GM21737 (cell line): ENCODE measurements around the gene PRSS33.

Experiments used
- ATAC-seq: cut with Tn5 transposase; IDR thresholded peaks from one replicate; pipeline ENCODE4 v1.9.1; 2021; ENCODE audit warnings: mild to moderate bottlenecking, moderate library complexity; ENCODE audit not compliant: unreplicated experiment

PRSS33 gene

DNA sequence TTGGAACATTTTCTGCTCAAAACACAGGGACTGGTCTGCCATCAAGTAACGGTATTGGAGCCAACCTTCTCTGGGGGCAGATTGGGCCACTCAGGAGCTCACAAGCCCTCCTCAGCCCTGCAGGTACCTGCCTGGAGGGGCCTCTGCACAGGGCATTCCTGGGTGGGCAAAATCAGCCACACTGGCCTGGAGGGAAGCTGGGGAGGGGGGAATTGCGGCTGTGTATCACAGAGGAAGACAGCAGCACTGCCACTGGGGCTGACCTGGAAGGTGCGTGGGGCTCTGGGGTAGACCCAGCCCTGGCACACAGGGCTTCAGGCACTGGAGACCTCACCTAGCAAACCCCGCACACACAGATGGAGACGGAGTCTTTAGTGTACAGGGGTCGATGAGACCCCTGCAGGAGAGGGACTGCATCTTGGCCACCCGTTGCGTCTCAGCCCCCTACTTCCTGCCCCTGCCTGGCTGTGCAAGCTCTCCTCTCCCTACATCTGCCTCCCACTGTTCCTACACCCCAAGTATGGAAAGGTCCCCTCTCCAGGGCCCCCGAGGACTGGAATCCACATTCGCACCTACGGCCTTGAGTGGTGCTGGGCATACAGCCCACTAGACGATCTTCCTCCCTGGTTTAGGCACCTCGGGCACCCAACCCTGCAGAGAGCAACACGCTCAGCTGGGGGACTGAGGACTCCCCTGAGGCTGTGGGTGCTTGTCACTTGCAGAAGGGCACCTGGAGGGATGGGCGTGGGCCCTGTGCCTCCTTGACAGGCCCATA is 42.1 kb downstream of the PRSS33 start:
- ATAC-seq, result no peak

DNA sequence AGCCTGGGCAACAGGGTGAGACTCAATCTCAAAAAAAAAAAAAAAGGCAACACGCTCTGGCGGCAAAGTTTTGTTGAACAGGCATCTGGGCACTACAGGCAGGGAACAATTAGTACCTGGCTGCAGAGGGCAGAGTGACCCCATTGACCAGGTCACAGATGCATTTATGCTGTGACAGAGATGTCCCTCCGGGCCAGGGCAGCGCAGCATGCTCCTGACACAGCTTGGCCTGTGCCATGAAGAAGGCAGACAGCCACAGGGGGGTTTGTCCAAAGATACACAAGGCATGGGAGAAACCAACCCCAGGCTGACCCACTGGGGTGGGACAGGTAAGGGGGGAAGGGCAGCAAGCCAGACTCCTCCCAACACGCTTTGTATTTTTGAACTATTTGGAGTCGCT is 42.6 kb downstream of the PRSS33 start:
- no peak for ATAC-seq

DNA sequence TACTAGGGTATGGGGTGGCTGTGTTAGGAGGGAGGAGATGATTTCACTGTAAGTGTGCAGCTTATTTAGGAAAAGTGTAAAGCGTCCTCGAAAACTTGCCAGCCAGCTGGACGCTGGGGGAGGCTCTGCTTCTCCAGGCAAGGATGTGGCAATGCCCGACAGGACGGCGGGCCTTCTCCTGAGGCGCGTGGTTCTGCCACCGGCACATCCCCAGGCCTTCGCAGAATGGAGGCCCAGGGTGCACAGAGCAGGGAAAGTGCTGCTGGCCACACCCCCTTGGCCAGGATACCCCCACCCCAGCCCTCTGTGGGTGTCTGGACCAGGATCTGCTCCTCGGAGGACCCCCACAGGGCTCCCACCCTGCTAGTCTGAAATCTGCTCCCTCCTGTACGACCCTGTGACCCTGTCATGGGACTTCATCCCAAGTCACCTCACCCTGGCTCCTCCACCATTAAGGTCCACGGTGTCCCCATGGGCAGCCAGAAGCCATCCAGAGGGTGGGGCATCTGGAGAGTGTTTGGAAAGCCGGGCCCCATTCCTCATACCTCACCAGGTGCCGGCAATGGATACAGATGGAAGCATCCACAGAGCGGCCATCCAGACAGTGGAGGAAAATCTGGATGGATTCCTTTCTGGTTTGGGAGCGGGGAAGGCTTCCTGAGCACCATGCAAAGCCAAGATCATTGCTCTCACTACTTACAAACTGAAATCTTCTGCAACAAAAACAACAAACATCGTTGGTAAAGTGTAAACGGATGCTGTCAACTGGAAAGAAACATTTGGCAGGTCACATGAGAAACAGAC is 44.2 kb downstream of the PRSS33 start:
- no peak for ATAC-seq

DNA sequence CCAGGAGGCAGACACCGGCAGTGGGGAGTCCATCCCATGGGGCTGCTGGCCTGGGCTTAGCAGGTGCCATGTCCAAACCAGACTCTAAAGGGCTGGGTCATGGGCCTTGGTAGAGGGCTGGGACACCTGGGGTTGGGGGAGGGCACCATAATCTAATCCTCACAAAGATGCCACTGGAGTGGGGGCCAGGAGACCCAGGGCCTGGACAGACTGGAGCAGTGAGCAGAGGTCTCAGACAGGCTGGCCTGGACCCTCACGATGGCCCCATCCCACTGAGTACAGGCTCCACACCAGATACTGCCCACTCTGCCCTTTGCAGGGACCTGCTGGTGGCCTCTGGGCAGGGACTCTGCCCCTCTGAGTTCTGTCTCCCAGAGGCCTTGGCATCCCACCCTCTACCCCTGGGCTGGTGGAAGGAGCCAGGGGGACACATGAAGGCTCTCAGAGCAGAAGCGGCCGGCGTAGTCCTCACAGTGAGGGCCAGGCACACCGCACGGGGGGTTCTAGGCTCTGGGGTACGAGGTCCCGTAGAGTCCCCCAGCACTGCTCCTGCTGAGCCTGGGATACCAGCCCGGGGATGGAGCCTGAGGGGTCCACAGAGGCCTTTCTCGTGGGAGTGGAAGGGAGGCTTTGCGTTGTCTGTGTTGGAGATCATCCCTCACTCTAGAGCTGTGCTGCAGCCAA is 44.9 kb downstream of the PRSS33 start:
- ATAC-seq, result no peak

DNA sequence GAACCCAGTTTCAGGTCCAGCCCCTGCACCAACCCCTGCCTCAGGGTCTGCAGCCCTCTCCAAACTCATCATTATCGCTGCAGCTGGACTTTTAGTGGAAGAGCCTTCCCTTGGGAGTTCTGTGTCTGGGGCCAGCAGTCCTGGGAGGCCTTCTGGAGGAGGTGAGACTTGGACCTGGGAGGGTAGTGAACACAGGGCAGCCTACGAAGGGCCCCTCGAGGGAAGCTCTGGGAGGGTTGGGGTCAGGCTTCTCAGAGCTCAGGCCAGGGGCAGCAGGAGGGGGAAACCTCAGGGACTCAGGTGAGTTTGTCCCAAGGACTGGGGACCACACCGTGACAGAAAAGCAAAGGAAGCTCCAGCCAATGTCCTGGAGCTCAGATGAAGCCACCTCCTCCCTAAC is 46.2 kb downstream of the PRSS33 start:
- no peak for ATAC-seq

DNA sequence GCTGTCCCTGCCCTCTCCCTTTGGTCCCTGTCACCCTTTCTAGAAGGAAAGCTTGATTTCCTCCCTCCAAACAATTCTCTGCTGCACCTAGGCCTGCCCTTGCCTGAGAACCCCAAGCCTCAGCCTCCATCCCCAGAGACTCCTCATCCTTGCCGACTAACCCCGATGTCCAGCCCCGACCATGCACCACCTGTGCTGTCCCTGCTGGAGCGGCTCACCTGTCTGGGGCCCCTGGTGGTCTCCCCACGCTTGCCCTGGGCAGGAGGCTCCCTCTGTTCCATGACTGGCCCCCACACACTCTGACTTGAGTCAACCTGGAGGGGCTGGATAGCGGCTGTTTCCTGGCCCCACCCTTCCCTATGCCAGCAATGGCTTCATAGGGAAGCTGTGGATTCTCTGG is 46.9 kb downstream of the PRSS33 start:
- no peak for ATAC-seq

DNA sequence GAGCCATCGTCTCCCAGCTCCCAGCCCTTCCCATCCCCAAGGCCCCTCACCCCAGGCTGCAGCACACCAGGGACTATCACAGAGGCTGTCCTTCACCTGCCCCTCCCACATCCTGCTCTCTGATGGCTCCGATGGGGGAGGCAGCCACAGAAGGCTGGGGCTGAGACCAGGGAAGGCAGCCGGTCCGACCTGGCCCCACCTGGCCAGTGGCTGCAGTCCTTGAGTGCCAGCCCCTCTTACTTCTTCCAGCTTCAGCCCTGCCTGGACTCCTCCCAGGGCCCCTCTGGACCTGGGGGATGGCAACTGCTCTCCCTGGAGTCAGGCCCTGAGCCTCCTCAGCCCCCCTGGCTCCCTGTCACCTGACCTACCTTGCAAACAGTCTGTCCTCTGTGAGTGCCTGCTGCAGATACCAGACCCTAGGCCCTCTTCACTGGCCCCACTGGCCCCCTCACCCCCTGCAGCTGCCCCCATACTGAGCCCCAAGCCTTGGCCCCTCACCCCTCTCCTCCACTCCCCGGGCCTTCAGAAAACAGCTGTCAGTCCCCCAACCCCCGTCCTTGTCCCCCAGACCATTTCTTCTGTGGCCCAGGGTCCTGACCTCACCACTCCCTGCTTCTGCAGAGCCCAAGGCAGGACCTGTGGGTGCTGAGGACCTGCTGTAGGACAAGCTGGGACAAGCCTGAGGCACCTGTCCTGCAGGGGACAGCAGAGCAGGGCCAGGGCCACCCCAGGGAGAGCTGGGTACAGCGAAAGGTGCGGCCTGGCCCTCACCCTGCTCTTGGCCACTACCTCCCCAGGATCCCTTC is 47.5 kb downstream of the PRSS33 start:
- no peak for ATAC-seq

DNA sequence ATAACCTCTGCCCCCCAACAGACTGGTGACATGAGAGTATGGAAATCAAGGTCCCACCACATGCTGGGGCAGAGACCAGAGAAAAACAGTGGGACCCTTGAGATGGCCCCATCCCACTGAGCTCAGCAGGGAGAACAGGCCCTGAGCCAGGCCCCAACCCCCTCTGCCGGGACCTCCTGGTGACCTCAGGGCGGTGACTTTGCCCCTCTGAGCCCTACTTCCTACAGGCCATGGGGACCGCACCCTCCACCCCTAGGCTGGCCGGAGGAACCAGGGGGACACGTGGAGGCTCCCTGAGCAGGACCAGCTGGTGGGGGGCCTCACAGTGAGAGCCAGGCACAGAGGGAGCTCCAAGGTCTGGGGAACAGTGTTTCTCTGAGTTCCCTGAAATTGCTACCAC is 48.7 kb downstream of the PRSS33 start:
- ATAC-seq, result no peak

DNA sequence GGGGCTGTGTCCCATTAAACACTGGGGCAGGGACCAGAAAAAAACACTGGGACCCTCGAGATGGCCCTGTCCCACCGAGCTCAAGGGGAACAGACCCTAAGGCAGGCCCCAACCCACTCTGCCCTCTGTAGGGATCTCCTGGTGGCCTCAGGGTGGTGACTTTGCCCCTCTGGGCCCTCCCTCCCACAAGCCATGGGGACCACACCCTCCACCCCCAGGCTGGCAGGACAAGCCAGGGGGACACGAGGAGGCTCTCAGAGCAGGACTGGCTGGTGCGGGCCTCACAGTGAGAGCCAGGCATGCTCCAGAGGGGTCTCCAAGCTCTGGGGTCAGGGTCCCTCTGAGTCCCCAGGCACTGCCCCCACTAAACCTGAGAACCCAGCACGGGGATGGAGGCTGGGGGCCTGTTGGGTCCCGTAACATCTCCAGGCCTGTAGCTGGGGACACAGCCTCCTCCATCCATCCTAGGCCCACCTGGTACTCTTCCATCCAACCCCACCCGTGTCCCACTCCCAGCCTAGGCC is 49.4 kb downstream of the PRSS33 start:
- no peak for ATAC-seq

DNA sequence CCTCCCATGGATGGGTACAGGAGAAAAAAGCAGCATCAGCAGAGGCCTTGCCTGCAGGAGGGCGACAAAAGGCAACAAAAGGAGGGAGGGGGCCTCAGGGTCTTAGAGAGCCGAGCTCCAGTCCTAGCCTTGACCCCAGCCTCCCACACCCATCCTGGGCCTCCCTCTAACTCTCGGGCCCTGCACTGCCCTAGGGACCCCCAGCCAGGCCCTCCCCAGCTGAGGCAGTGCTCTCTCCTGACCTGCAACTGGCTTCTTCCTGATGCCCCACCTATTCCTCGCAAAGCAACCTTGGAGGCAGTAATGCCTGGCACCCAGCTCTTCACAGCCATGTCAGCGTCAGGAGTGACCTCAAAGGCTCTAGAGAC is 50.1 kb downstream of the PRSS33 start:
- no peak for ATAC-seq

DNA sequence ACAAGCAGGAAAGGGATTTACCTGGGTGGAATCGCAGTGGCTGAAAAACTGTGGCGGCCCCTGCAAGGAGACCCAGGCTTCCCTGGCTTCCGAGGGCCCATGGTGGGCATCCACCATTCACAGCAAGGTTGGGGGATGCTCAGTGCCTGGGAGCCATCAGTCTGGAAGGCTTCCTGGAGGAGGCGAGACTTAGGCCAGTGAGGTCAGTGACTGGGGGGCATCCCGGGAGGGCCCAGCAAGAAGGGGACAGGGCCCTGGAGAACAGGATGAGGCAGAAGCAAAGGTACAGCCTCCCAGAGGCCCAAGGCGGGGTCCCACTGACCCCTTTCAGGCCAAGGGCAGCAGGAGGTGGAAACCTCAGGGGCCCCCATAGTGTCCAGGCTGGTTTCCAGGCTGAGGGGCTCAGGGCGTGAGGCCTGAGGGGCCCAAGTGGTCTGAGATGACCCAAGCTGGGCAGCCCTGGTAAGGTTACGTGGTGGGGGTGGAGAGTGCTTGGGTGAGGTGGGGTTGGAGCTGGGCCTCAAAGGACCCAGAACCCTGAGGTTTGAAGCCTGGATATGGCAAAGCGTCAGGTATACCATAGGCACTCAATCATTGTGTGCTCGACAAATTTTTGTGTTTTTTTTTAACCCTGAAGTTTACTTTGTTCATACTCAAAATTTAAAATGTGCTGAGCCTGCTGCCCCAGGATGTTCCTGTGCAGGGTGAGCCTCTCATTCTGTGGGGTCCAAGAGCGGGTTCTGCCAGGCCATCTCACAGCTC is 50.7 kb downstream of the PRSS33 start:
- ATAC-seq, result no peak

DNA sequence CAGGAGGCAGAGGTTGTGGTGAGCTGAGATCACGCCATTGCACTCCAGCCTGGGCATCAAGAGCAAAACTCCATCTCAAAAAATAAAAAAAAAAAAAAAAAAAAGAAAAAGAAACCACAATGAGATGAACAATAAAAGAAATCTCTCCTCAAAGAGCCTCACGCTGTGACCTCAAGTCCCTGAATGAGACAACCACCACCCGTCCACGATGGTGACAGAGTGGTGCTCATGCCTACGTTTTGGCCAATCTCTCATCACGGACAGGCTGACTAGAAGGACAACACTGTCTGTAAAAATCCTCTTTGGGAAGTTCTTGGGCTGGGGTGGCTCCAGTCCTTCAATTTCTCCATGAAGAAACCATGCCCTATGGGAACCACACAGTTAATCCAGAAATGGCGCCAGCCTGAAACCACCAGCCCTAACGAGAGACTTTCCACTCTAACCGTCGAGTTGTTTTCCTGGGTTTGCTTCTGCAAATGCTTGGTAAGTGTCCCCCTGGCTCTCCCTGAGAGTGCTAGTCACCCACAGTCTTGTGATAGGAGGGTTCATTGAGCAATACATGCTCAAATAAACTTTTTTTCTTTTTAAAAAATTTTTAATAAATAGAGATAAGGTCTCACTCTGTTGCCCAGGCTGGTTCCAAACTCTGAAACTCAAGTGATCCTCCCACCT is 52.4 kb downstream of the PRSS33 start:
- ATAC-seq, result no peak
